HepG2 (cell line): ENCODE results near the gene ZNF780B. TPM values are rescaled to one million over a fixed set of nuclear protein-coding genes. Genes with fewer than 3 reads are reported as not detected.

Experiments used
- ERF ChIP-seq: IDR thresholded peaks from 2 replicates; pipeline ENCODE4 v1.6.1; 2018; ENCODE audit warnings: missing biosample characterization, missing genetic modification reagents
- MZF1 ChIP-seq: sonication (generic); formaldehyde crosslinking; IDR thresholded peaks from 2 replicates; pipeline ENCODE4 v1.8.1; 2023; ENCODE audit warnings: mild to moderate bottlenecking, missing genetic modification reagents, borderline replicate concordance
- NFKB2 ChIP-seq: sonication (generic); formaldehyde crosslinking; IDR thresholded peaks from 2 replicates; pipeline ENCODE4 v1.4.0; 2020; ENCODE audit warnings: missing genetic modification reagents, borderline replicate concordance
- ONECUT2 ChIP-seq: sonication (generic); formaldehyde crosslinking; IDR thresholded peaks from 2 replicates; pipeline ENCODE4 v1.4.0; 2020; ENCODE audit warnings: missing genetic modification reagents
- RFXANK ChIP-seq: IDR thresholded peaks from 2 replicates; pipeline ENCODE4 v1.6.1; 2016
- ZBTB7B ChIP-seq: sonication (generic); formaldehyde crosslinking; IDR thresholded peaks from 2 replicates; pipeline ENCODE4 v1.4.0; 2020; ENCODE audit warnings: missing genetic modification reagents
- ZFP62 ChIP-seq: sonication (generic); formaldehyde crosslinking; IDR thresholded peaks from 2 replicates; pipeline ENCODE4 v1.4.0; 2020; ENCODE audit warnings: missing genetic modification reagents
- ZNF317 ChIP-seq: sonication (generic); formaldehyde crosslinking; IDR thresholded peaks from 2 replicates; pipeline ENCODE4 v1.5.0; 2020; ENCODE audit warnings: mild to moderate bottlenecking, missing genetic modification reagents
- ZNF354B ChIP-seq: sonication (generic); formaldehyde crosslinking; IDR thresholded peaks from 2 replicates; pipeline ENCODE4 v1.8.0; 2022; ENCODE audit warnings: mild to moderate bottlenecking, missing genetic modification reagents
- polyA plus RNA-seq, 8 experiments: library from polyadenylated mRNA; depleted of rRNA in 3 of 8; stranded (reverse) in 7 of 8; unstranded in 1 of 8; fragments of >200 nt; fragmentation: Illumina TruSeq in 4 of 8; extraction: Trizol in 4 of 8; gene quantifications; 2 replicates each; pipeline versions ENCODE4 v1.2.1 to v1.2.3, GENCODE V29; 2011 to 2016; ENCODE audit warnings: low read depth in 4 of 8, missing spikeins in 1 of 8, mixed read lengths in 1 of 8; ENCODE audit not compliant: insufficient read depth in 1 of 8
- total RNA-seq, 5 experiments: library from RNA; depleted of rRNA; stranded (reverse); fragments of >200 nt; fragmentation: Illumina TruSeq; extraction: Trizol; gene quantifications; 2 replicates each; pipeline ENCODE4 v1.2.3, GENCODE V29; 2016; ENCODE audit warnings: low read depth in 1 of 5
- TF ChIP-seq, protein P1 (sequence below): sonication (generic); formaldehyde crosslinking; IDR thresholded peaks from 2 replicates; pipeline ENCODE4 v1.4.0; 2020; ENCODE audit warnings: missing genetic modification reagents; ENCODE audit errors: not compliant biosample characterization
- TF ChIP-seq, protein P2 (sequence below): fragments of 450-650 bp; IDR thresholded peaks from 2 replicates; pipeline ENCODE4 v1.6.1; 2017
- TF ChIP-seq, protein P3 (sequence below): sonication (generic); formaldehyde crosslinking; conservative IDR thresholded peaks from 2 replicates; pipeline ENCODE4 v1.4.0; 2020; ENCODE audit warnings: missing genetic modification reagents
- TF ChIP-seq, protein P4 (sequence below): IDR thresholded peaks from 2 replicates; pipeline ENCODE4 v1.6.1; 2016; ENCODE audit warnings: missing genetic modification reagents, missing compliant biosample characterization
- TF ChIP-seq, protein P5 (sequence below): fragments of 450-650 bp; IDR thresholded peaks from 2 replicates; pipeline ENCODE4 v1.6.1; 2017; ENCODE audit warnings: mild to moderate bottlenecking
- TF ChIP-seq, protein P6 (sequence below): sonication (generic); formaldehyde crosslinking; IDR thresholded peaks from 2 replicates; pipeline ENCODE4 v1.9.0; 2022; ENCODE audit warnings: missing genetic modification reagents, mild to moderate bottlenecking, borderline replicate concordance
- TF ChIP-seq, protein P7 (sequence below), 2 experiments: sonication (generic) in 1 of 2; formaldehyde crosslinking in 1 of 2; IDR thresholded peaks; 2 replicates each; pipeline versions ENCODE4 v1.4.0 to v1.6.1; 2018 to 2020; ENCODE audit warnings: missing genetic modification reagents in 2 of 2, borderline replicate concordance in 1 of 2, low read depth in 1 of 2, mild to moderate bottlenecking in 1 of 2, missing biosample characterization in 1 of 2

ZNF780B gene
- total and polyA plus RNA-seq, 2 of the 13 experiments (the other 11 are each of a cell fraction or from before 2014, with no cell fraction given): 6.6 to 21.9 TPM

DNA sequence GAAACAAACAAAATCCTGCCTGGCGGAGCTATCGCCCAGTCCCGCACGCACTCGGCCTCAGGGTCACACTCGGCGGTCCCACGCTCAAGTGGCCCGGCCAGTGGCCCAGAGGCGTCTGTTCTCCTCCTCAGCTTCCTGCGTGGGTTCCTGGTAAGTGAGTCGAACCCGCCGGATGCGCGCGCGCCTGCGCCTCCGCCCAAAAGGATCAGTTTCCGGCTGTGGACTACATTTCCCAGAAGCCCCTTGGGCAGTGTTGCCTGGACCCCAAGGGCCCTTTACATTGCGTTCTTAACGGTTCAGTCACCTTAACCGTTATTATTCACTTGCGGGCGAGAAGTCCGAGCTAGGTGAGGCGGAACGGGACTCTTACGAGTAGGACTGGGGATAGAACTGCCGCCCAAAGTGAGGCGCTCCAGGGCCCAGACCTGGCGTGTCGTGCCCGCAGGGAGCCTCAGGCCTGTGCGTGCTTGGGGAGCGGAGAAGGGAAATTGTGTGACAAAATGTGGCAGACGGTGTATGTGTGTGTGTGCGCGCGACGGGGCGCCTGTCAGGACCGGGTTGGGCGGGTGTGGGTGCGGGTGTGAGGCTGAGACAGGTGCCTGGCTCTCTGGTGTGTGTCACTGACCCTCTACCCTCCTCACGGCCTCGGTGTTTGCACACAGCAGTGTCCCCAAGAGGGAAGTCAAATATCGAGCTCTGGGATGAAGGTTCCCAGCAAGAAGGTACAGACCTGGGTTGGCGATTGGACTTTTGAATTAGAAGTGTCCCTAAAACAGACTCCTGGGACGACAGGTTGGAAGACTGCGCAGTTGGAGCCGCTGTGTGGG is 59.0 kb downstream of the ZNF780B start, which contains the start of gene ZNF546 (continued):
- TF ChIP-seq ONECUT2 (no peak), RFXANK (CRISPR knock-in tag) (peak; percentile 51; the same call in 1 of the 2 replicates), ZFP62 (CRISPR knock-in tag) (no peak), MZF1 (CRISPR knock-in tag) (no peak), NFKB2 (peak; percentile 73; the same call in 1 of the 2 replicates), ZNF317 (CRISPR knock-in tag) (0 out of 2 replicates have a peak, but pooled peaks have one; percentile 28), ERF (CRISPR knock-in tag) (peak; percentile 69), ZBTB7B (CRISPR knock-in tag) (no peak; the same call in 1 of the 2 replicates), ZNF354B (no peak; the same call in 1 of the 2 replicates)
- TF ChIP-seq, protein P1, sequence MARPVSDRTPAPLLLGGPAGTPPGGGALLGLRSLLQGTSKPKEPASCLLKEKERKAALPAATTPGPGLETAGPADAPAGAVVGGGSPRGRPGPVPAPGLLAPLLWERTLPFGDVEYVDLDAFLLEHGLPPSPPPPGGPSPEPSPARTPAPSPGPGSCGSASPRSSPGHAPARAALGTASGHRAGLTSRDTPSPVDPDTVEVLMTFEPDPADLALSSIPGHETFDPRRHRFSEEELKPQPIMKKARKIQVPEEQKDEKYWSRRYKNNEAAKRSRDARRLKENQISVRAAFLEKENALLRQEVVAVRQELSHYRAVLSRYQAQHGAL (CRISPR knock-in tag): peak; percentile 28
- TF ChIP-seq, protein P2, sequence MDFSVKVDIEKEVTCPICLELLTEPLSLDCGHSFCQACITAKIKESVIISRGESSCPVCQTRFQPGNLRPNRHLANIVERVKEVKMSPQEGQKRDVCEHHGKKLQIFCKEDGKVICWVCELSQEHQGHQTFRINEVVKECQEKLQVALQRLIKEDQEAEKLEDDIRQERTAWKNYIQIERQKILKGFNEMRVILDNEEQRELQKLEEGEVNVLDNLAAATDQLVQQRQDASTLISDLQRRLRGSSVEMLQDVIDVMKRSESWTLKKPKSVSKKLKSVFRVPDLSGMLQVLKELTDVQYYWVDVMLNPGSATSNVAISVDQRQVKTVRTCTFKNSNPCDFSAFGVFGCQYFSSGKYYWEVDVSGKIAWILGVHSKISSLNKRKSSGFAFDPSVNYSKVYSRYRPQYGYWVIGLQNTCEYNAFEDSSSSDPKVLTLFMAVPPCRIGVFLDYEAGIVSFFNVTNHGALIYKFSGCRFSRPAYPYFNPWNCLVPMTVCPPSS: no peak
- TF ChIP-seq, protein P3, sequence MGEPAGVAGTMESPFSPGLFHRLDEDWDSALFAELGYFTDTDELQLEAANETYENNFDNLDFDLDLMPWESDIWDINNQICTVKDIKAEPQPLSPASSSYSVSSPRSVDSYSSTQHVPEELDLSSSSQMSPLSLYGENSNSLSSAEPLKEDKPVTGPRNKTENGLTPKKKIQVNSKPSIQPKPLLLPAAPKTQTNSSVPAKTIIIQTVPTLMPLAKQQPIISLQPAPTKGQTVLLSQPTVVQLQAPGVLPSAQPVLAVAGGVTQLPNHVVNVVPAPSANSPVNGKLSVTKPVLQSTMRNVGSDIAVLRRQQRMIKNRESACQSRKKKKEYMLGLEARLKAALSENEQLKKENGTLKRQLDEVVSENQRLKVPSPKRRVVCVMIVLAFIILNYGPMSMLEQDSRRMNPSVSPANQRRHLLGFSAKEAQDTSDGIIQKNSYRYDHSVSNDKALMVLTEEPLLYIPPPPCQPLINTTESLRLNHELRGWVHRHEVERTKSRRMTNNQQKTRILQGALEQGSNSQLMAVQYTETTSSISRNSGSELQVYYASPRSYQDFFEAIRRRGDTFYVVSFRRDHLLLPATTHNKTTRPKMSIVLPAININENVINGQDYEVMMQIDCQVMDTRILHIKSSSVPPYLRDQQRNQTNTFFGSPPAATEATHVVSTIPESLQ (CRISPR knock-in tag): no peak
- TF ChIP-seq, protein P4, sequence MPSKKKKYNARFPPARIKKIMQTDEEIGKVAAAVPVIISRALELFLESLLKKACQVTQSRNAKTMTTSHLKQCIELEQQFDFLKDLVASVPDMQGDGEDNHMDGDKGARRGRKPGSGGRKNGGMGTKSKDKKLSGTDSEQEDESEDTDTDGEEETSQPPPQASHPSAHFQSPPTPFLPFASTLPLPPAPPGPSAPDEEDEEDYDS (CRISPR knock-in tag): peak; percentile 50; the same call in 1 of the 2 replicates
- TF ChIP-seq, protein P5, sequence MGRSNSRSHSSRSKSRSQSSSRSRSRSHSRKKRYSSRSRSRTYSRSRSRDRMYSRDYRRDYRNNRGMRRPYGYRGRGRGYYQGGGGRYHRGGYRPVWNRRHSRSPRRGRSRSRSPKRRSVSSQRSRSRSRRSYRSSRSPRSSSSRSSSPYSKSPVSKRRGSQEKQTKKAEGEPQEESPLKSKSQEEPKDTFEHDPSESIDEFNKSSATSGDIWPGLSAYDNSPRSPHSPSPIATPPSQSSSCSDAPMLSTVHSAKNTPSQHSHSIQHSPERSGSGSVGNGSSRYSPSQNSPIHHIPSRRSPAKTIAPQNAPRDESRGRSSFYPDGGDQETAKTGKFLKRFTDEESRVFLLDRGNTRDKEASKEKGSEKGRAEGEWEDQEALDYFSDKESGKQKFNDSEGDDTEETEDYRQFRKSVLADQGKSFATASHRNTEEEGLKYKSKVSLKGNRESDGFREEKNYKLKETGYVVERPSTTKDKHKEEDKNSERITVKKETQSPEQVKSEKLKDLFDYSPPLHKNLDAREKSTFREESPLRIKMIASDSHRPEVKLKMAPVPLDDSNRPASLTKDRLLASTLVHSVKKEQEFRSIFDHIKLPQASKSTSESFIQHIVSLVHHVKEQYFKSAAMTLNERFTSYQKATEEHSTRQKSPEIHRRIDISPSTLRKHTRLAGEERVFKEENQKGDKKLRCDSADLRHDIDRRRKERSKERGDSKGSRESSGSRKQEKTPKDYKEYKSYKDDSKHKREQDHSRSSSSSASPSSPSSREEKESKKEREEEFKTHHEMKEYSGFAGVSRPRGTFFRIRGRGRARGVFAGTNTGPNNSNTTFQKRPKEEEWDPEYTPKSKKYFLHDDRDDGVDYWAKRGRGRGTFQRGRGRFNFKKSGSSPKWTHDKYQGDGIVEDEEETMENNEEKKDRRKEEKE: no peak
- TF ChIP-seq, protein P6, sequence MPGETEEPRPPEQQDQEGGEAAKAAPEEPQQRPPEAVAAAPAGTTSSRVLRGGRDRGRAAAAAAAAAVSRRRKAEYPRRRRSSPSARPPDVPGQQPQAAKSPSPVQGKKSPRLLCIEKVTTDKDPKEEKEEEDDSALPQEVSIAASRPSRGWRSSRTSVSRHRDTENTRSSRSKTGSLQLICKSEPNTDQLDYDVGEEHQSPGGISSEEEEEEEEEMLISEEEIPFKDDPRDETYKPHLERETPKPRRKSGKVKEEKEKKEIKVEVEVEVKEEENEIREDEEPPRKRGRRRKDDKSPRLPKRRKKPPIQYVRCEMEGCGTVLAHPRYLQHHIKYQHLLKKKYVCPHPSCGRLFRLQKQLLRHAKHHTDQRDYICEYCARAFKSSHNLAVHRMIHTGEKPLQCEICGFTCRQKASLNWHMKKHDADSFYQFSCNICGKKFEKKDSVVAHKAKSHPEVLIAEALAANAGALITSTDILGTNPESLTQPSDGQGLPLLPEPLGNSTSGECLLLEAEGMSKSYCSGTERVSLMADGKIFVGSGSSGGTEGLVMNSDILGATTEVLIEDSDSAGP (CRISPR knock-in tag): peak; percentile 83; the same call in 1 of the 2 replicates
- TF ChIP-seq, protein P7, sequence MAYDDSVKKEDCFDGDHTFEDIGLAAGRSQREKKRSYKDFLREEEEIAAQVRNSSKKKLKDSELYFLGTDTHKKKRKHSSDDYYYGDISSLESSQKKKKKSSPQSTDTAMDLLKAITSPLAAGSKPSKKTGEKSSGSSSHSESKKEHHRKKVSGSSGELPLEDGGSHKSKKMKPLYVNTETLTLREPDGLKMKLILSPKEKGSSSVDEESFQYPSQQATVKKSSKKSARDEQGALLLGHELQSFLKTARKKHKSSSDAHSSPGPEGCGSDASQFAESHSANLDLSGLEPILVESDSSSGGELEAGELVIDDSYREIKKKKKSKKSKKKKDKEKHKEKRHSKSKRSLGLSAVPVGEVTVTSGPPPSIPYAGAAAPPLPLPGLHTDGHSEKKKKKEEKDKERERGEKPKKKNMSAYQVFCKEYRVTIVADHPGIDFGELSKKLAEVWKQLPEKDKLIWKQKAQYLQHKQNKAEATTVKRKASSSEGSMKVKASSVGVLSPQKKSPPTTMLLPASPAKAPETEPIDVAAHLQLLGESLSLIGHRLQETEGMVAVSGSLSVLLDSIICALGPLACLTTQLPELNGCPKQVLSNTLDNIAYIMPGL (CRISPR knock-in tag; IDR thresholded peaks at IDR 0.05; ENCODE audit: borderline replicate concordance in 1 of 2, low read depth in 1 of 2): peak in 1 of 2 experiments; percentile 86; a peak in 3 of 4 replicates
